ENCODE data around the gene ETV6.
"Not testable (repeated sequence)": the region's sequence is repeated elsewhere in the genome, so short reads cannot be mapped to it uniquely, and the experiment has no call there.

Gene ETV6

DNA sequence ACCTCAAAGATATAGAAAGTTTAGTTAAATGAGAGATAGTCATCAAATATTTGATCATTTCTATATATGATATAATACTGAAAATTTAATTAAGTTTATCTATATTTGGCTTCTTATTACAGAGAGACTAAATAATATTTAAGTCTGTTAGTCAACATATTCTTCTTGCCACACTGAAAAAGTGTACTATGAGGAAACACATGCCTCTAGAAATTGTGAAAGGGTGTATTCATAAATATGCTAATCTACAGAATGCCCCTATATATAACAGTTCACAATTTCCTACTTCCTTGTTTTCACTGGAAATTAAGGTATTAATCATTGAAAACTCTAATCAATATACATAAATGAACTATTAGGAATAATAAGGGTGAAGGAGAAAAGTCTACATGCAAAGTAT, 31.4 kb upstream of the ETV6 start:
- no peak for DNase-seq (ENCODE audit: low read depth in 2 of 2)
- TF ChIP-seq, protein P1, sequence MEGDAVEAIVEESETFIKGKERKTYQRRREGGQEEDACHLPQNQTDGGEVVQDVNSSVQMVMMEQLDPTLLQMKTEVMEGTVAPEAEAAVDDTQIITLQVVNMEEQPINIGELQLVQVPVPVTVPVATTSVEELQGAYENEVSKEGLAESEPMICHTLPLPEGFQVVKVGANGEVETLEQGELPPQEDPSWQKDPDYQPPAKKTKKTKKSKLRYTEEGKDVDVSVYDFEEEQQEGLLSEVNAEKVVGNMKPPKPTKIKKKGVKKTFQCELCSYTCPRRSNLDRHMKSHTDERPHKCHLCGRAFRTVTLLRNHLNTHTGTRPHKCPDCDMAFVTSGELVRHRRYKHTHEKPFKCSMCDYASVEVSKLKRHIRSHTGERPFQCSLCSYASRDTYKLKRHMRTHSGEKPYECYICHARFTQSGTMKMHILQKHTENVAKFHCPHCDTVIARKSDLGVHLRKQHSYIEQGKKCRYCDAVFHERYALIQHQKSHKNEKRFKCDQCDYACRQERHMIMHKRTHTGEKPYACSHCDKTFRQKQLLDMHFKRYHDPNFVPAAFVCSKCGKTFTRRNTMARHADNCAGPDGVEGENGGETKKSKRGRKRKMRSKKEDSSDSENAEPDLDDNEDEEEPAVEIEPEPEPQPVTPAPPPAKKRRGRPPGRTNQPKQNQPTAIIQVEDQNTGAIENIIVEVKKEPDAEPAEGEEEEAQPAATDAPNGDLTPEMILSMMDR (IDR thresholded peaks at IDR 0.05; ENCODE audit: low read depth, low read length) = no peak
- no peak overlapping the region for H3K4me3 ChIP-seq (replicated peaks in 1 of 2; ENCODE audit: low read depth in 2 of 2, low read length in 2 of 2)

DNA sequence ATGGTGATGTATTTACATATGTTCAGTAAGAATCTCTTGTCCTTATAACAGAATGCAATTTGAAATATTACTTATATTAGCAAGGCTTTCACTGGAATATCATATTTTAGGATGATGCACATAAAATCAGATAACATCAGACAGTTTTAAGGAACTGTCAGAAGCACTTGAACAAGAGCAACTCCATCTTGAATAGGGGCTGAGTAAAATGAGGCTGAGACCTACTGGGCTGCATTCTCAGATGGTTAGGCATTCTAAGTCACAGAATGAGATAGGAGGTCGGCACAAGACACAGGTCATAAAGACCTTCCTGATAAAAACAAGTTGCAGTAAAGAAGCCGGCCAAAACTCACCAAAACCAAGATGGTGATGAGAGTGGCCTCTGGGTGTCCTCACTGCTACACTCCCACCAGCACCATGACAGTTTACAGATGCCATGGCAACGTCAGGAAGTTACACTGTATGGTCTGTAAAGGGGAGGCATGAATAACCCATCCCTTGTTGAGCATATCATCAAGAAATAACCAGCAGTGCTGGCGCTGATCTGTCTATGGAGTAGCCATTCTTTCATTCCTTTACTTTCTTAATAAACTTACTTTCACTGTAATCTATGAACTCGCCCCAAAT, 27.6 kb upstream of the ETV6 start:
- H3K4me3 ChIP-seq (replicated peaks in 1 of 2; ENCODE audit: low read depth in 2 of 2, low read length in 2 of 2) = no peak overlapping the region
- DNase-seq (ENCODE audit: low read depth in 2 of 2) = peak; percentile 21 to 51
- TF ChIP-seq, protein P1 (IDR thresholded peaks at IDR 0.05; ENCODE audit: low read depth, low read length) = peak; percentile 23

DNA sequence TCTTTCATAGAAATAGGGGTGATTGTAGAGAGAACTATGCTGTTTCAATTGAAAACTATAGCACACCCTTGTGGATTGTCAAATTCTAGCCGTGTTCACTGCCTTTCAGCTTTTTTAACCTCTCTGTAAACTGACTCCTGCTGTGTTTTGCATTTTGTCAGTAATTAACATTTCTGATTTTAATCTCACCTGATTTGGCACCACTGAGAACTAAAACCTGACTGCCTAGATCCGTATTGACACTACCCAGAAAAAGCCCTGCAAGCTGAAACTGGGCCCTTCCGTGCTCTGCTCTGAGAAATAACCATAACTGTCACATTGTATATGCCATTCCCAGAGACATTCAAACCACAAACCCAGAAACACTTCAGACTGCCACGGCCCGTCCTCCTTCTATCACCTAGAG, 26.6 kb upstream of the ETV6 start:
- DNase-seq (ENCODE audit: low read depth in 2 of 2) = no peak
- TF ChIP-seq, protein P1 (IDR thresholded peaks at IDR 0.05; ENCODE audit: low read depth, low read length) = peak; percentile 13
- H3K4me3 ChIP-seq (replicated peaks in 1 of 2; ENCODE audit: low read depth in 2 of 2, low read length in 2 of 2) = no peak overlapping the region

DNA sequence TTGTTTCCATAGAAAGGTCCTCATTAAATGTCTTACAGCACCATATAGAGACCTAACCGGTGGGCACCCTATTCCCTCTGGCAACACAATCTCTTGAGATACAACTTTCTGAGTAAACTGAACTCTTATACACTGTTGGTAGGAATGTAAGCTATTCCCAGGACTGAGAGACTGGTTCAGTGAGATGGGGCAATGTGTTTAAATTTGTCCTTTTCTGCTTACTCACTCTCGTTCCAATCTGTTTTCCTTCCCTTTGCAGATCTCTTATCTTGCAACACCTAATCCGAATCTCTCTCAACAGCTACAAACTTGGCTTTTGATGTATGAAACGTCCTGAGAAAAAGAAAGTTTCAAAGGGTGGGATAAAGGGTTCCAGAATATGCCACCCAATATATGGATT, 26.1 kb upstream of the ETV6 start:
- no peak for DNase-seq (ENCODE audit: low read depth in 2 of 2)
- no peak overlapping the region for H3K4me3 ChIP-seq (replicated peaks in 1 of 2; ENCODE audit: low read depth in 2 of 2, low read length in 2 of 2)
- TF ChIP-seq, protein P1 (IDR thresholded peaks at IDR 0.05; ENCODE audit: low read depth, low read length) = no peak

DNA sequence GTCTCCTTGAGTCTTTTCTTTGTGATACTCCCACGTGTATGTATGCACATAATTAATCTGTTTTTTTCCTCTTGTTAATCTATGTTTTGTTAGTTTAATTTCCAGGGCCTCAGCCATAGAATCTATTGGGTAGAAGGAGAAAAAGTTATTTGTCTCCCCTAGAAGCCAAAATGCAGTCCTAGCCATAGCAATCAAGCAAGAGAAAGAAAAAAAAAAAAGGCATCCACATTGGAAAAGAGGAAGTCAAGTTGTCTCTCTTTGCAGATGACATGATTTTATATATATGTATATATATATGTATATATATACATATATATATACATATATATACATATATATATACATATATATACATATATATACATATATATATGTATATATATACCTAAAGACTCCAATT, 25.4 kb upstream of the ETV6 start:
- H3K4me3 ChIP-seq (replicated peaks in 1 of 2; ENCODE audit: low read depth in 2 of 2, low read length in 2 of 2) = no peak overlapping the region
- DNase-seq (ENCODE audit: low read depth in 2 of 2) = no peak
- TF ChIP-seq, protein P1 (IDR thresholded peaks at IDR 0.05; ENCODE audit: low read depth, low read length) = no peak

DNA sequence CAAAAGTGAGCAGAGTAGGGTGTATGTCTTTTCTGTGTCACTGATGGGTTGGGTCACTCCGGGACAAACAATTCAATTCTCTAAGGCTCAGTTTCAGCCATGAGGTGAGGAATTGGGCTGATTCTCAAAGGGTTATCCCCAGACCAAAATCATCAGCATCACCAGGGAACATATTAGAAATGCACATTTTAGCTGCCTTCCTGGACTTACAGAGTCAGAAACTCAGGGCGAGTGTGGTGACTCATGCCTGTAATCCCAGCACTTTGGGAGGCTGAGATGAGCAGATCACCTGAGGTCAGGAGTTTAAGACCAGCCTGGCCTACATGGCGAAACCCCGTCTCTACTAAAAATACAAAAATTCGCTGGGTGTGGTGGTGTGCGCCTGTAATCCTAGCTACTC, 21.8 kb upstream of the ETV6 start:
- DNase-seq (ENCODE audit: low read depth in 2 of 2); H3K4me3 ChIP-seq (replicated peaks in 1 of 2; ENCODE audit: low read depth in 2 of 2, low read length in 2 of 2): not testable (repeated sequence)

DNA sequence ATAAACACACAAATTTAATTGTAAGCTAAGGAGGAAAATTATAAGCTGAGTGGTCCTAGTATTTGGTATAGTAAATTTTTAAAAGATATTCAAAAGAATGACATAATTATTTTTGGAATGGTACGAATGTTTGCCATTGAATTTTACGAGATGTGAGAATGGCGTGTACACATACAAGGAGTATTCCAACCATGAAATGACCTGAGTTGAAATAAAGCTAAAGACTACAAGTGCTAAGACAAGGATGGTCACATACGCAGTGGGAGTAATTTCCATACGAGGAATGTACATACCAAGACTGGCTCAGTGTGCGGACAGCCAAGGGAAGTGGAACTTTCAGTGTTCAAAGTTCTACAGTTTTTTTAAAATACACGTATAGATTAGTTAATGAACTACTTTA, 21.1 kb upstream of the ETV6 start:
- DNase-seq (ENCODE audit: low read depth in 2 of 2) = no peak
- H3K4me3 ChIP-seq (replicated peaks in 1 of 2; ENCODE audit: low read depth in 2 of 2, low read length in 2 of 2) = no peak overlapping the region
- TF ChIP-seq, protein P1 (IDR thresholded peaks at IDR 0.05; ENCODE audit: low read depth, low read length) = no peak

Measured in cardiac fibroblast (primary cell).